ENCODE data around the gene AZU1. TPM values are rescaled to one million over a fixed set of nuclear protein-coding genes. Genes with fewer than 3 reads are reported as not detected.

The AZU1 gene
- total RNA-seq, 2 donors from 2014 or later = 6.9 TPM; not detected in 1

- Histone ChIP-seq H3K4me3 (no peak overlapping the region), H3K4me1 (replicated peaks) (no peaks in the 10 kb centered on the region), H3K27ac (no peak overlapping the region), H3K36me3 (peaks cover 12 to 23% of the 10 kb centered on the region in 2 donors), H3K9me3 (no peaks in the 10 kb centered on the region), H3K27me3 (replicated peaks; ENCODE audit: insufficient read depth) (no peaks in the 10 kb centered on the region)
- intact Hi-C loops (cut with DNase I) = no loop called here
- DNase-seq (ENCODE audit: low spot score) = no peak
- no peak for TF ChIP-seq CTCF (IDR thresholded peaks at IDR 0.05)
- TF ChIP-seq POLR2A (IDR thresholded peaks at IDR 0.05) = no peak
- no peak for TF ChIP-seq POLR2AphosphoS5 (IDR thresholded peaks at IDR 0.05)
- WGBS = 86% methylated on average over 36 of the region's 37 CpGs
Measured at GRCh38 chr19:879711-880438, 52.2 kb downstream of the AZU1 start.

MicroRNAs encoded within 50 kb of the gene (microRNA counts, 767-probe panel; counts per million panel counts)
- 1,014 to 2,056 counts per million in 2 donors for microRNA hsa-miR-3187-3p

Small RNA genes lying within 50 kb of the gene (microRNA-seq; reads per million reads assigned to microRNA genes)
- gene MIR3187 (1.8 reads per million, percentile 26 among the genes with 10 or more reads in this experiment), gene MIR4745 (not detected)

Small RNA genes lying within 50 kb of the gene (small RNA-seq; reads per million reads assigned to genes)
- gene MIR3187 = 0 reads per million in 2 donors

Other genes with a start within 250 kb of the AZU1 start
- gene HCN2, start 238.0 kb upstream of the AZU1 start, total RNA-seq = 1 to 10 TPM in 1 of 2 donors, under 1 TPM in 1; 0.14 to 8.5 TPM
- gene POLRMT, start 194.3 kb upstream of the AZU1 start, total RNA-seq = 100 to 1,000 TPM in 1 of 2 donors, 10 to 100 TPM in 1; 34.7 to 106 TPM
- gene FGF22, start 188.0 kb upstream of the AZU1 start, total RNA-seq = 1 to 10 TPM in 1 of 2 donors, not detected in 1; 4.4 TPM
- gene RNF126, start 164.6 kb upstream of the AZU1 start, total RNA-seq = 100 to 1,000 TPM in 1 of 2 donors, 10 to 100 TPM in 1; 70.7 to 109 TPM
- 100 to 1,000 TPM in 1 of 2 donors, 10 to 100 TPM in 1; 69.3 to 241 TPM for gene FSTL3, start 151.4 kb upstream of the AZU1 start, total RNA-seq
- 1 to 10 TPM in 1 of 2 donors, not detected in 1; 1.7 TPM for gene PRSS57, start 132.4 kb upstream of the AZU1 start, total RNA-seq
- 10 to 100 TPM; 40.9 to 58.7 TPM for gene PALM, start 118.9 kb upstream of the AZU1 start, total RNA-seq
- gene MISP, start 76.7 kb upstream of the AZU1 start, total RNA-seq = 1 to 10 TPM; 7.3 to 9.3 TPM
- gene PTBP1, start 30.4 kb upstream of the AZU1 start, total RNA-seq = 100 to 1,000 TPM; 153 to 222 TPM
- gene PLPPR3, start 5.9 kb upstream of the AZU1 start, total RNA-seq = 10 to 100 TPM in 1 of 2 donors, under 1 TPM in 1; 0.27 to 20.3 TPM
- gene PRTN3, start 13.2 kb downstream of the AZU1 start, total RNA-seq = 1 to 10 TPM in 1 of 2 donors, not detected in 1; 2.6 TPM
- gene ELANE, start 24.5 kb downstream of the AZU1 start, total RNA-seq = 1 to 10 TPM in 1 of 2 donors, not detected in 1; 1.4 TPM
- gene CFD, start 31.8 kb downstream of the AZU1 start, total RNA-seq = 100 to 1,000 TPM in 1 of 2 donors, 10 to 100 TPM in 1; 92.2 to 167 TPM
- 100 to 1,000 TPM in 1 of 2 donors, 10 to 100 TPM in 1; 65.1 to 114 TPM for gene MED16, start 65.3 kb downstream of the AZU1 start, total RNA-seq
- gene RNU6-9, start 65.6 kb downstream of the AZU1 start, total RNA-seq = not detected
- gene R3HDM4, start 85.4 kb downstream of the AZU1 start, total RNA-seq = 10 to 100 TPM; 36.9 to 58.7 TPM
- gene KISS1R, start 89.5 kb downstream of the AZU1 start, total RNA-seq = not detected
- 10 to 100 TPM in 1 of 2 donors, 1 to 10 TPM in 1; 3.8 to 18.7 TPM for gene ARID3A, start 98.2 kb downstream of the AZU1 start, total RNA-seq
- 10 to 100 TPM; 35.0 to 94.8 TPM for gene WDR18, start 156.5 kb downstream of the AZU1 start, total RNA-seq
- gene GRIN3B, start 172.6 kb downstream of the AZU1 start, total RNA-seq = under 1 TPM in 1 of 2 donors, not detected in 1; 0.34 TPM
- gene TMEM259, start 193.3 kb downstream of the AZU1 start, total RNA-seq = 100 to 1,000 TPM; 216 to 377 TPM
- gene RNU6-2, start 193.7 kb downstream of the AZU1 start, total RNA-seq = not detected
- 100 to 1,000 TPM in 1 of 2 donors, 10 to 100 TPM in 1; 82.9 to 101 TPM for gene CNN2, start 198.8 kb downstream of the AZU1 start, total RNA-seq
- 10 to 100 TPM; 16.2 to 25.1 TPM for gene ABCA7, start 212.3 kb downstream of the AZU1 start, total RNA-seq
- gene ARHGAP45, start 239.3 kb downstream of the AZU1 start, total RNA-seq = 10 to 100 TPM in 1 of 2 donors, 1 to 10 TPM in 1; 8.9 to 26.2 TPM

Measured in prostate gland (tissue), 2 donors.